Body of pancreas (tissue), 4 donors: ENCODE data around the gene ABCB11.

Source experiments
- POLR2A ChIP-seq, 3 donors: fragments of 450-650 bp; IDR thresholded peaks; one replicate each; pipeline ENCODE4 v1.6.1; 2016; ENCODE audit warnings: antibody characterized with exemption in 3 of 3, mild to moderate bottlenecking in 2 of 3
- TF ChIP-seq, protein P1 (sequence below), 7 experiments: fragments of 450-650 bp in 4 of 7; fragments of 200-600 bp in 3 of 7; sonication (generic) in 3 of 7; IDR thresholded peaks; one replicate each; pipeline ENCODE4 v1.5.1; 2016 to 2019; ENCODE audit warnings: antibody characterized with exemption in 7 of 7

DNA sequence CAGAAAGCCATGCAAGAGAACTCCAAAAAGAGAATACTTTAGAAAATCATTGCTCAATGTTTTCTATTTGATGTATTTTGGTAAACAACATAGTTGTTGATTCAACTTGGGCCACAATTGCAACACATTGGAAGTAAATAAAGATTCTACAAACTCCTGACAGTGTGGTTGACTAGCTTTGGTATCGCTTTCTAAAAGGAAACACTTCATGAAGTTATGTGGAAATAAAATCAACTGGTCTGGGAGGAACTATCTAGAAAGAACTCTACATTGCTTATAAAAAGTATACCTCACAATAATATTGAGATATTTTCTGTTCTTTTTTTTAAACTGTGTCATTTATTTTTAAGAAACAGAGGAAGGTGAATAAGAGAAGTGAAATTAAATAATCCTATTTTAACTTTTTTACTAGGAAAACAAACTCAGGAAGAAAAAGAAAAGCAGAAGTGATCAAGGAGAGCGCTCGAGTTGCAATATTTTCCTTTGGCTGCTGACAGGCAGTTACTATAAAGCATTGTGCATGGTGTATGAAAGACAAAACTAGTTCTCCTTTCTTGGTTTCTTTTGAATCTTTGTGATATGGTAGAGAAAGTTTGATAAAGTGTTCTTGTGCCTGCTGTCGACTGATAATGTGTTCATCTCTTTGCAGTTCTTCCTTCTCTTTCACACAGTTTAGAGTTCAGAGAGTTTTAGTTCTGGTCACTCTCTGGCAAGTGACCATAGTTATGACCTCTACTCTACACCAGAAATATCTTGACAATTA is 41.2 kb upstream of the ABCB11 start:
- TF ChIP-seq, protein P1, sequence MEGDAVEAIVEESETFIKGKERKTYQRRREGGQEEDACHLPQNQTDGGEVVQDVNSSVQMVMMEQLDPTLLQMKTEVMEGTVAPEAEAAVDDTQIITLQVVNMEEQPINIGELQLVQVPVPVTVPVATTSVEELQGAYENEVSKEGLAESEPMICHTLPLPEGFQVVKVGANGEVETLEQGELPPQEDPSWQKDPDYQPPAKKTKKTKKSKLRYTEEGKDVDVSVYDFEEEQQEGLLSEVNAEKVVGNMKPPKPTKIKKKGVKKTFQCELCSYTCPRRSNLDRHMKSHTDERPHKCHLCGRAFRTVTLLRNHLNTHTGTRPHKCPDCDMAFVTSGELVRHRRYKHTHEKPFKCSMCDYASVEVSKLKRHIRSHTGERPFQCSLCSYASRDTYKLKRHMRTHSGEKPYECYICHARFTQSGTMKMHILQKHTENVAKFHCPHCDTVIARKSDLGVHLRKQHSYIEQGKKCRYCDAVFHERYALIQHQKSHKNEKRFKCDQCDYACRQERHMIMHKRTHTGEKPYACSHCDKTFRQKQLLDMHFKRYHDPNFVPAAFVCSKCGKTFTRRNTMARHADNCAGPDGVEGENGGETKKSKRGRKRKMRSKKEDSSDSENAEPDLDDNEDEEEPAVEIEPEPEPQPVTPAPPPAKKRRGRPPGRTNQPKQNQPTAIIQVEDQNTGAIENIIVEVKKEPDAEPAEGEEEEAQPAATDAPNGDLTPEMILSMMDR (IDR thresholded peaks at IDR 0.05), result no peak
- TF ChIP-seq POLR2A (IDR thresholded peaks at IDR 0.05), result no peak
